HG02642 (cell line): Measurements from ENCODE around the gene NPVF.

Experiments
- ATAC-seq: cut with Tn5 transposase; IDR thresholded peaks from one replicate; pipeline ENCODE4 v1.9.1; 2021; ENCODE audit warnings: mild to moderate bottlenecking; ENCODE audit not compliant: unreplicated experiment, poor library complexity

NPVF gene

DNA sequence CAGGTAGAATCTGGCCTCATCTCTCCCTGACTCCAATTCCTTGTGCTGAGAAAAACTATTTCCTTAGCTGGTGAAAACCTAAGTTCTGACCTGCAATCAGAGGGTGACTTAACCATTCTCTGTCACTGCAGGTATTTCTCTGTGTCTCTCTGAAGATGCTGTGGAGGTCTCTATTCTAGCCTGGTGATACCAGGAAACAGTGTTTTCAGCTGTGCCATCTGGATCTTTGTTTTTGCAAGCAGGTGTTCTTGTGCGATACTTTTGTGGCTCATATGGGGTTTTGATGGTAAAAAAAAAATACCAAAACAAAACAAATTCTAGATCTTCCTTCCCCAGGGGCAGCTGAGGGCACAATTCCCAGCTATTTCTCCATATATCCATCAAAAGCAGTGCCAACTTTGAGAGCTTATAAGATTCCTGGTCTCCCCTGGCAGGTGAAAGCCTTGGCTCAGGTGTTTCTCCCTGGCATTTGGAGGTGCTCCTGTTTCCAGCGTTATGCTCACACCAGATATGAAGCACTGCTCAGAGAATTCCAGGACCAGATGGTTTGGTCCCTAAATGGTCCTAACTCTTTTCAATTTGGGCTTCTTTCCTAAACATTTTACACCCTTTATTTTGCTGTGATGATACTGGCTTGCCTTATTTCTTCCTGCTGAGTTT lies 9.9 kb upstream of the NPVF start:
- ATAC-seq = no peak

- no peak for ATAC-seq
Observed at GRCh38 chr7:25235471-25235870, 7.2 kb upstream of the NPVF start.

DNA sequence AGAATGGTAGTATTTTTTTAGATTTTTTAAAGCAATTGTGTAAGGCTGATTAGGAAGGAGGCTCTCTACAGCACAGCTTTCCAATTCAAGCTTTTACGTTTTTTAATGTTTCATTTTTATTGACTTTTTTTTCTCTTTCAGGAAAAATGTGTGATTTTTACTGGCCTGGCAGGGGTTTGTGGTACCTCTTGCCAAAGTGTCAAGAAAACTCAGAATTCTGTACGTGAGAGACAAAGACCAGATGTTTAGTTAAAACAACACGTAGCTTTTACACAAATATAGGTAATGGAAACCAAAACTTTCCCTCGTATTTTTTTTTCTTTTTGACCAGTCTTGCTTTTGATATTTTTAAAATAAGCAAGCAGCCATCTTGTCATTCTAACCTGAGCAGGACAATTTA lies 6.0 kb upstream of the NPVF start:
- no peak for ATAC-seq

DNA sequence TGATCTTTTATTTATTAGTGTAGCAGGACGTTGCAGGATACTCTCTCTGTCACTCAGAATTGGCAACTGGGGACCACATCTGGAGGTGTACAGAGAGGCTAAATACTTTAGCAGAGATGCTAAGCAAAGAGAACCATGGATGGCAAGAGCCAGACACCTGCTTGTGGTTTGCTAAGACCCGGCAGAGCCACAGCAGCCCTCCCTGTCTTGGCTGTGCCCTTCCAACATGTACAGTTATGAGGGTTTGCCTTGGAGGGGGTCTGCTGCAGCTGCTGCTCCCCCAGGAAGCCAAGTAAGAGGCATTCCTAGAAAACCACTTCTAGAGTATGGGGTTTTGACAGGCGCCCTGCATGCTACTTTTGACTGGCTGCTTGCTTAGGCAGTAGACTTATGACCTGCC lies 5.1 kb downstream of the NPVF start:
- no peak for ATAC-seq

DNA sequence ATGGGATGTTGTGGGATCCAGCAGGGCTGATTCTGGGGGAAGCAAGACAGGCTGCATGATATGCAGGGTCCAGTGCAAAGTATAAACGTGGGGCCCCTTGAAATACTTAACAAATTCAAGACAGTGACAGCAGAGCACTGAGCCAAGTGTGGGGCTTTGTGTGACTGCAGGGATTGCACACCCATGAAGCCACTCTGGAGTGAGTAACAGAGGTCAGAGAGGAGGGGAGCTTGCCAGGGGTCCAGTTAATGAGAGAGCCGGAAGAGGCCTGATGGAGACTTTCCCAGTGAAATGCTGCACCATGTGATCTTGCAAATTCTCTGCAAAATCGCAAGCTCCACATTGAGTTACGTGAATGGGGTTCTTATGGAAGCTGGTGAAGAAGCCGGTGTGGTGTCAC lies 5.6 kb downstream of the NPVF start:
- ATAC-seq = no peak

DNA sequence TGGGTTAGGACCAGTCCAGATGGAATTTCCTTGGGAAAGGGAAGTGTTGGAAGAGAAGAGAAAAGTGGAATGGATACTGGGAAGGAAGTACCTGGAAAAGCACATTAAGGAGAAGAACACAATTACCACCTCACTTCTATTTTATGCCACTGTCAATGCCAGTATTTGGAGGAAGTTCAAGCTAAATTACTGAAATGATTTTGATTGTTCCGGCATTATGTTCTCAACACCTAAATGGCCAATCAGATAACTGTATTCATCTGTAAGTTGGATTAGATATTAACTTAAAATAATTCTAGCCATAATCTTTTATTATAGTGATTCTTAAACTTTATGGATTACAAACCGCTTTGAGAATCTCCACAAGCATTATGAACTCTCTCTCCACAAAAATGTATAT lies 7.3 kb downstream of the NPVF start:
- ATAC-seq = no peak

DNA sequence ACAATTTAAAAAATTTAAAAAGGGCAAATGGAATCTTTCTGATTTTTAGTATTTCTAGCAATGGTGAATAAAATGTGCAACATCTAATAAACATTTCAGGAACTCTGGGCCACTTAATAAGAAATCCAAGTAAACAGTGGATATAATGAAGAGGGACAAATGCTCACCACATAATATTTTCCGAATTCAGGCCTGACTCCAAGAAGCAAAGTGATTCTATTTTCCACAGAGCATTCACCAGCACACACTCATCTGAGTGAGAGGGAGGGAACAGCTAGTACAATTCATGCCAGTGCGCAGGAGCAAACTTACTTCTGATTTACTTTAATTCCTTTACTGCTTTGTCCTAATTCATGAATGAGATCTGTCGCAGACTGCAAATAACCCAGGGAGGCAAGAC lies 10.1 kb downstream of the NPVF start:
- no peak for ATAC-seq

DNA sequence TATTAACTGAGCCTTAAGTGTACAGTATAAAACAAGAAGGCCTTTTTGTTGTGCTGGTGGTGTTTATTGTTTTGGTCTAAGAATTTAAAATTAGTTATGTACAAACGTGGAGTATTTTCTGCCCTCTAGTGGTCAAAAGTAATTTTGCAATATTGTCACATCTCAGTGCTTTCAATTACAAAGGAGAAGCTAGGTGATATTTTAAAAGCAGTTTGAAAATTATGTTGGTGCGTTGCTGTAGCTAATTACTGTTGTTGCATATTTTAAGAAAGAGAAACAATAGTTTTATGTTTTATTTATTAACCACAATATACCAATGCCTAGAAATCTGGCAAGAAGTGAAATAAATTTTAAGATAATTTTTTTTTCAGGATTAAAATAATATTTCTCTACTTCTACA lies 11.4 kb downstream of the NPVF start:
- no peak for ATAC-seq

- ATAC-seq = no peak
Observed at GRCh38 chr7:25215694-25216335, 12.5 kb downstream of the NPVF start.

- no peak for ATAC-seq
Observed at GRCh38 chr7:25208525-25209221, 19.6 kb downstream of the NPVF start.

DNA sequence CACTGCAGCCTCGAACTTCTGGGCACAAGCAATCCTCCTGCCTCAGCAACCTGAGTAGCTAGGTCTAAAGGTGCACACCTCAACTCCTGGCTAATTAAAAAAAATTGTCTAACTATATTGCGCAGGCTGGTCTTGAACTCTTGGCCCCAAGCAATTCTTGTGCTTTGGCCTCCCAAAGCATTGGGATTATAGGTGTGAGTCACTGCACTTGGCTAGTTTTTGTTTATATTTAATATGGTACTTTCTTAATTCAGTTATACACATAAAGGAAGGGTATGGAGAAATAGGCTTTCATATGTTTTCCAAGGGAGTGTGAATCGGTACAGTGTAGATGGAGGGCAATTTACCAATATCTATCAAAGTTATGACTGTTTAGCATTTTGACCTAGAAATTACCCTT lies 20.4 kb downstream of the NPVF start:
- ATAC-seq = no peak

- ATAC-seq = no peak
Observed at GRCh38 chr7:25206765-25207164, 21.5 kb downstream of the NPVF start.

DNA sequence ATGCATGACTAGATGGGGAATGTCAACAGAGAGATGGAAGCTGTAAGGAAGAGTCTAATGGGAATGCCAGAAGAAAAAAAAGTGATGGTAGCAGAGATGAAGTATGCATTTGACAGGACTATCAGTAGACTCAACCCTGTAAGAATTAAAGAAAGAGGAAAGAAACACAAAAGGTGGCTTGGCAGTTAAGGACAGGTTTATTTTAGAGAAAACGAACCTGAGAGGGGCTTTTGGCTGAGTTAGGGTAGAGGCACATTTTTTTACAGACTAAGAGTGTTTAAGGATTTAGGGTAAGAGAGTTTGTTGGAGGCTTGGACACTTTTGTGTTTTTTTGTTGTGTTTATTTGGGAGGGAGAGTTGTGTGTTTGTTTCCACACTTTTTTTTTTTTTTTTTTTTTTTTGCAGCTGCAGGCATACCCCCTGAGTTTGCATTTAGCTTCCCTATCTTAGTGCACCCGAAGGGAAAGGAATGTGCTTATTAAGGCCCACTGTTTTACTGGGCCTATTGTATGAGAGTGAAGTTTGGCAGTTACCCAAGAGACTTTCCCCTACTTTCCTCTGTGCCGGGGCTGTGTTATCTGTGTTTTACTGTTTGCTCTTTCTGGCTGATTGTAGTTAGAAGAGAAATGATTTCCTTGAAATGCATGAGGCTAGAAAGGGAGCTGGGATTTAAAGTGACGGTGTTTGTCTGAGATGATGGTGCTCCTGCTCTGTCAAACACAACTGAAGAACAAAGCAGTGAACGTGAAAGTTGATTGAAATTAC lies 32.0 kb downstream of the NPVF start:
- ATAC-seq = no peak

GRCh38 chr7:25194036-25194435 lies 34.2 kb downstream of the NPVF start:
- no peak for ATAC-seq

DNA sequence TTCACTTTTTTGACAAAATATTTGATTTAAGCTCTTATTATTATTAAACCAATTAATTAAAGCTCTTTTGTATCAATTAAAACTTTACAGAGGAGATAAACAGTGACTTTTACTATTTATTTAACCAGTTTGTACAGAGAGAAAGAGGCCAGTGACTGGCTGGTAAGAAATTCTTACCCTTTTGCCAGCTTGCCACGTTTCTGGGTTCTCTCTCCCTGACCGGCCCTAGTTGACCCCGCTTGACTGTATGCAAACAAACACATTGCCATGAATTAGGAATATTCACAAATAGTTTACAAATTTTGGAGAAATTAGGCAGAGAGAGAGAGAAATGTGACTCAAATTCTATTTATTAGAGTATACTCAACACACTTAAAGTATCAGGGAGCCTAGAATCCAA lies 36.2 kb downstream of the NPVF start:
- no peak for ATAC-seq

DNA sequence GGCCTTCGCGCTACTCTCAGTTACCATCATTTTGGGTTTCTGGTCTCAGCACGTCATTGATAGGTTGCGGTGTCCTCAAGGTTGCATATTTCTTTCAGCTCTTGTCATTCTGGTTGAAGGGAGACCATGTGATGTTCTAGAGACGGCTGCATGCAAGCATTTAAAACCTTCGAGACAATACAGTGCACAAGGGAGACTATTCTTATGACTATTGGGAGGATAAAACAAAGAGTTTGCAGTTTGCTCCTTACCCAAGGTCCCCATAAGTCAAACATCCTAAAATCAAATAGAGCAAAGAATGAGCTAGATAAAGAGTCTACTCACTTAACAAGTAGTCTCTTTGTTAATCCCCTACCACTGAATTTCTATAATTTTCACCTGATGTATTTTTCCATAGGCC lies 39.1 kb downstream of the NPVF start:
- ATAC-seq = no peak

DNA sequence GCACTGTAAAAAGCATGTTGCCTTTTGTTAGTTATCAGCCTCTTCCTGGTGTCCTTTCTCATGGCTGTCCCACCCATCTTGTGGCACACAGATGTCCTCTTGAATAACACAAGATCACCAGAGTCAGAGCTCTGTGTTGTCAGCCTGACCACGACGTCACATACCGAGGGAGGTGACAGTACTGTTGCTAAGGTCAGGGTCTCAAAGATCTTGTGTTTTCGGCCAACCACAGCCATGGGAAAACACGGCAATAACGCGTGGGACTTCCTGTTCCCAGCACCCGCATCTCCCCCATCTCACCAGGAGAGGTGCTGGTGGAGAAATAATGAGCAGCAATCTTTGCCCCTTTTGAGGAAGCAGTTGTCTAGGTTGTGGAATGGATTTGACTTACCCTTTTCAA lies 40.4 kb downstream of the NPVF start:
- ATAC-seq = no peak

- ATAC-seq = no peak
Observed at GRCh38 chr7:25186436-25186835, 41.9 kb downstream of the NPVF start.

DNA sequence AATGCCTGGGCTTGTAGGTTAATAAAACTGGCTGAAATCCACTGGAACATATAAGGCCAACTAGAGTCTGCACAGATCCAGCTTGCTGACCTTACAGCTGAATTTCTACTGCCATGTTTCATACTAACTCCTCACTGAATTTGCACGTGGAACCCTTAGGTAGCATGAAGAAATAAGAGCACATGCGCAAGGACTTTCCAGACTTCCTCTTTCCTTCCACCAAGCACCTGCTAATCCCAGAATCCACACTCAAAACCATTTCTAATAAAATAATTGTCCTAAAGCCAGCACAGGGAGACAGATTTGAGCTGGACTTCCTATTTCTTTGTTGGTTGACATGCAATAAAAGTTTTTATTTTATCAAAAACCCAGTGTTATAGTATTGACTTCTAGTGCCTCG lies 46.8 kb downstream of the NPVF start:
- ATAC-seq = no peak

GRCh38 chr7:25180946-25181345 lies 47.3 kb downstream of the NPVF start:
- ATAC-seq = no peak

GRCh38 chr7:25180592-25180923 lies 47.7 kb downstream of the NPVF start:
- peak; percentile 31 for ATAC-seq
